BE2C (cell line): ENCODE data around the gene TGM6.

Experiments
- DNase-seq: peaks from one replicate; pipeline ENCODE4 v3.0.0-alpha.2; 2020
- H3K27me3 ChIP-seq: fragments of 250-450 bp; sonication (Bioruptor Pico); 2 replicates; pipeline ENCODE4 v1.5.1; 2020; ENCODE audit warnings: mild to moderate bottlenecking
- H3K36me3 ChIP-seq: fragments of 250-450 bp; sonication (Bioruptor Pico); 2 replicates; pipeline ENCODE4 v1.5.1; 2020; ENCODE audit warnings: mild to moderate bottlenecking
- H3K4me1 ChIP-seq: fragments of 250-450 bp; sonication (Bioruptor Pico); 2 replicates; pipeline ENCODE4 v1.5.1; 2020
- H3K4me3 ChIP-seq: 2 replicates; pipeline ENCODE4 v1.5.1; 2011; ENCODE audit warnings: low read depth, low read length
- H3K9me3 ChIP-seq: fragments of 250-450 bp; sonication (Bioruptor Pico); 2 replicates; pipeline ENCODE4 v1.5.1; 2020
- TF ChIP-seq, protein P1 (sequence below): IDR thresholded peaks from 2 replicates; pipeline ENCODE4 v1.5.1; 2012; ENCODE audit warnings: mild to moderate bottlenecking, low read depth, low read length

The TGM6 gene

DNA sequence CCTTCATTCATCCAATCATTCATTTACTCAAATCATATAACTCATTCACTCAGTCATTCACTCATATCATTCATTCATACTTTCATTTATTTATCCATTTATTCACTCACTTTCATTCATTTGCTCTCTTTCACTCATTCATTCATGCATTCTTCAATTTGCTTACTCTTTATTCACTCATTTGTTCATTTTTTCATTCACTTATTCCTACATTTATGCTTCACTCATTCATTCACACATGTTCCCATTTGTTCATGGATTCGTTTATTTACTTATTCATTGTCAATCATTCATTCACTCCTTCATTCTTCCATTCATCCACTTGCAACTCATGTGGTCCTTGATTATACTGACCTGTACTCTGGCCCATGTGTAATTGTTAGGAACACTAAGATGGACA lies 50.5 kb downstream of the TGM6 start:
- Histone ChIP-seq H3K9me3 (no peaks in the 10 kb centered on the region), H3K36me3 (no peaks in the 10 kb centered on the region), H3K4me3 (no peak overlapping the region), H3K27me3 (no peaks in the 10 kb centered on the region), H3K4me1 (no peaks in the 10 kb centered on the region)
- DNase-seq = no peak
- TF ChIP-seq, protein P1, sequence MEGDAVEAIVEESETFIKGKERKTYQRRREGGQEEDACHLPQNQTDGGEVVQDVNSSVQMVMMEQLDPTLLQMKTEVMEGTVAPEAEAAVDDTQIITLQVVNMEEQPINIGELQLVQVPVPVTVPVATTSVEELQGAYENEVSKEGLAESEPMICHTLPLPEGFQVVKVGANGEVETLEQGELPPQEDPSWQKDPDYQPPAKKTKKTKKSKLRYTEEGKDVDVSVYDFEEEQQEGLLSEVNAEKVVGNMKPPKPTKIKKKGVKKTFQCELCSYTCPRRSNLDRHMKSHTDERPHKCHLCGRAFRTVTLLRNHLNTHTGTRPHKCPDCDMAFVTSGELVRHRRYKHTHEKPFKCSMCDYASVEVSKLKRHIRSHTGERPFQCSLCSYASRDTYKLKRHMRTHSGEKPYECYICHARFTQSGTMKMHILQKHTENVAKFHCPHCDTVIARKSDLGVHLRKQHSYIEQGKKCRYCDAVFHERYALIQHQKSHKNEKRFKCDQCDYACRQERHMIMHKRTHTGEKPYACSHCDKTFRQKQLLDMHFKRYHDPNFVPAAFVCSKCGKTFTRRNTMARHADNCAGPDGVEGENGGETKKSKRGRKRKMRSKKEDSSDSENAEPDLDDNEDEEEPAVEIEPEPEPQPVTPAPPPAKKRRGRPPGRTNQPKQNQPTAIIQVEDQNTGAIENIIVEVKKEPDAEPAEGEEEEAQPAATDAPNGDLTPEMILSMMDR = no peak

DNA sequence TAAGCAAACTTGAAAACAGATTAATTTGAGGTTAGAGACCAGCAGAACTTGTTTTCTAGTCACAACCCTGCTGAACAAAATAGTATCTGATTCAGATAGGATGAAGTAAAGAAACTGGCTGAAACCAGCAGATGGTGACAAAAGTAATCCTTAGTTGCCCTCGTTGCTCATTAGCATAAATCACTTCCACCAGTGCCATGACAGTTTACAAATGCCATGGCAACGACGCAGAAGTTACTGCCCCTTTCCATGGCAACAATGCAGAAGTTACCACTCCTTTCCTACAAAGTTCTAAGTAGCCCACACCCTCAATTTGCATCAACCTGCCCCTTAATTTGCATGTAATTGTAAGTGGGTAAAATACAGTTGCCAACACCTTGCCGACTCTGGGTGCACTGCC lies 66.1 kb downstream of the TGM6 start:
- DNase-seq = no peak
- TF ChIP-seq, protein P1 = no peak

DNA sequence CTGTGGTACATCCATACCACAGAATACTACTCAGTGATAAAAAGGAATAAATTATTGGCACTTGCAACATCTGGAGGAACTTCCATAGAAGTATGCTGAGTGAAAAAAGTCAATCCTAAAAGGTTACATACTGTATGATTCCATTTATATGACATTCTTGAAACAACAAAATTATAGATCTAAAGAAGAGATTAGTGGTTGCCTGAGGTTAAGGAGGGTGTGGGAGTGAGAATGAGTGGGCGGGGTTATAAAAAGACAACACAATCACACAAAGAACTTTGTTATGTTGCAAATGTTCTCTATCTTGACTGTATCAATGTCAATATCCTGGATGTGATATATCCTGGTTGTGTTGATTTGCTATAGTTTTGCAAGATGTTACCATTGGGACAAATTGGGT lies 68.7 kb downstream of the TGM6 start:
- Histone ChIP-seq H3K4me3 (no peak overlapping the region), H3K27me3 (no peaks in the 10 kb centered on the region), H3K4me1 (no peaks in the 10 kb centered on the region), H3K9me3 (no peaks in the 10 kb centered on the region), H3K36me3 (no peaks in the 10 kb centered on the region)
- TF ChIP-seq, protein P1 = no peak
- no peak for DNase-seq

More for the DNA sequence above, 66.1 kb downstream of the TGM6 start:
- H3K4me3 ChIP-seq = no peak overlapping the region
- H3K27me3 ChIP-seq = no peaks in the 10 kb centered on the region
- no peaks in the 10 kb centered on the region for H3K9me3 ChIP-seq
- H3K36me3 ChIP-seq = no peaks in the 10 kb centered on the region
- no peaks in the 10 kb centered on the region for H3K4me1 ChIP-seq

DNA sequence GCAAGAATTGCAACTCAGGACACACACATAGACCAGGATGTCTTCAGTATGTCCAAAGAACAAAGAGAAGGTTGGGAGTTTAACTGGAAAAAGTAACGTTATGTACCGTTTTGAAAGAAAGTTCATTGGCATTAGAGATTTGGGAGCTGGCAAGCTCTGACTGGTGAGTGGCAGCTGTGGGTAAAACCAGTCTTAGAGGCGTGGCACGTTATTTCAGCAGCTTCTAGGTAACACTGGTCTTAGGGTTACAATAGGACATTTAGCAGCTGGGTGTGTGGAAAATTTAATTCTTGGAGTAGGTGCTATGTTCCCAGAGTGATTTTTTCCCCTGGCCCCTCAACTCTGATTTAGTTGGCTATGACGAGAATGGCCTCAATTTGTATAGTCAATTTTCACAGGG lies 70.7 kb downstream of the TGM6 start:
- DNase-seq = no peak
- H3K27me3 ChIP-seq = no peaks in the 10 kb centered on the region
- H3K4me1 ChIP-seq = no peaks in the 10 kb centered on the region
- H3K4me3 ChIP-seq = no peak overlapping the region
- H3K36me3 ChIP-seq = no peaks in the 10 kb centered on the region
- TF ChIP-seq, protein P1 = no peak
- H3K9me3 ChIP-seq = no peaks in the 10 kb centered on the region

DNA sequence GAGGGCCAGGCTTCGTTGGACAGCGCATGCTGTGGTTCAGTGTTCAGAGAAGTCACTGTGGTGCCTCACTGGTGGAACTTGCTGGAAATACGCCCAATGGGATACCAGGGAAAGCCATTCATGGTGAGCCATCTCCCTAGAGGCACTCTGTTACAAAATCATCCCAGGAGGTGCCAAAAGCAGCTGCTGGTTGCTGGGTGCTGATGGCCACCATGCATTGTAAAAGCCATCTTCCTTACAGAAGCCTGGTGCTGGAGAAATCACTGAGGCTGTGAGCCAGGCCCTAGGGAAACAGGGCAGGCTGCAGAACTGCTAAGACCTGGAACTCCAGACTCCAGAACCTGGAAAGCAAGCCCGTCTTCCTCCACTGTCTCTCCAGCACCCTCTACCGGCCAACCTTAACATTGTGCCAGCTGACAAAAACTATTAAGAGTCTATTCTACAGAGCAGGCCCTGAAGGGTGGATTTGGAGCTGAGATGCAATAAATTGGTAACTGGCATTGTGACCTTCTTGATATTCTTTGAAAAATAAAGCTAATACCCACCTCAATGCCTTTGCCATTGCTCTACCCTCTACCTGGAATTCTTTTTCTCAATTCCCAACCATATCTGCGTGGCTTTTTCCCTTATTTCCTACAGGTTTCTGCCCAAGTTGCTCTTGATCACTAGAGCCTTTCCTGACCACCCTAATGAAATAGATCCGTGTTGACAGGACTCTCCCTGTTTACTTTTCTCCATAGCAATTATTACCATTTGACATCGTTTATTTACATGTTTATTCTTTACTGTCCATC lies 71.4 kb downstream of the TGM6 start:
- no peaks in the 10 kb centered on the region for H3K36me3 ChIP-seq
- H3K9me3 ChIP-seq = no peaks in the 10 kb centered on the region
- no peaks in the 10 kb centered on the region for H3K27me3 ChIP-seq
- H3K4me1 ChIP-seq = no peaks in the 10 kb centered on the region
- peak; percentile 71 for DNase-seq
- TF ChIP-seq, protein P1 = peak; percentile 79
- no peak overlapping the region for H3K4me3 ChIP-seq

DNA sequence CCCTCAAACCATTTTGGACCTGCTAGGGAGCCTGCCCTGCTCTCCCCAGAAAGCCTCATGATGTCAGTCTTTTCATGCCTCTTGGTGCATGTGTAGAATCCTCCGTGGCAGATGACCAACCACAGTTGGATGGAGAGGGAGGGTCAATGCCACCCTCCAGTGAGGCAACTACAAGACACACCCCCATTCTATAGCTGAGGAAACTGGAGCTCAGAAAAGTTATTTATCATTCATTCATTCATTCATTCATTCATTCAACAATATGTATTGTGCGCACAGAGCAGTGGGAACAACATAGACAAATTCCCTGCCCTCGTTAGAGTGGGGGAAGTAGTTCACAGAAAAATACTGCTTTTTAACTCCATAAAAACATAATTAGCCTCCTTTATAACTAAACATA lies 73.1 kb downstream of the TGM6 start:
- Histone ChIP-seq H3K27me3 (no peaks in the 10 kb centered on the region), H3K9me3 (no peaks in the 10 kb centered on the region), H3K36me3 (no peaks in the 10 kb centered on the region), H3K4me3 (no peak overlapping the region), H3K4me1 (no peaks in the 10 kb centered on the region)
- DNase-seq = no peak
- TF ChIP-seq, protein P1 = no peak
